BE2C (cell line): ENCODE results near the gene EXOC4.

Experiments used
- DNase-seq: peaks from one replicate; pipeline ENCODE4 v3.0.0-alpha.2; 2020
- H3K27me3 ChIP-seq: fragments of 250-450 bp; sonication (Bioruptor Pico); 2 replicates; pipeline ENCODE4 v1.5.1; 2020; ENCODE audit warnings: mild to moderate bottlenecking
- H3K36me3 ChIP-seq: fragments of 250-450 bp; sonication (Bioruptor Pico); 2 replicates; pipeline ENCODE4 v1.5.1; 2020; ENCODE audit warnings: mild to moderate bottlenecking
- H3K4me1 ChIP-seq: fragments of 250-450 bp; sonication (Bioruptor Pico); 2 replicates; pipeline ENCODE4 v1.5.1; 2020
- H3K4me3 ChIP-seq: 2 replicates; pipeline ENCODE4 v1.5.1; 2011; ENCODE audit warnings: low read depth, low read length
- H3K9me3 ChIP-seq: fragments of 250-450 bp; sonication (Bioruptor Pico); 2 replicates; pipeline ENCODE4 v1.5.1; 2020
- TF ChIP-seq, protein P1 (sequence below): IDR thresholded peaks from 2 replicates; pipeline ENCODE4 v1.5.1; 2012; ENCODE audit warnings: mild to moderate bottlenecking, low read depth, low read length

EXOC4 gene

DNA sequence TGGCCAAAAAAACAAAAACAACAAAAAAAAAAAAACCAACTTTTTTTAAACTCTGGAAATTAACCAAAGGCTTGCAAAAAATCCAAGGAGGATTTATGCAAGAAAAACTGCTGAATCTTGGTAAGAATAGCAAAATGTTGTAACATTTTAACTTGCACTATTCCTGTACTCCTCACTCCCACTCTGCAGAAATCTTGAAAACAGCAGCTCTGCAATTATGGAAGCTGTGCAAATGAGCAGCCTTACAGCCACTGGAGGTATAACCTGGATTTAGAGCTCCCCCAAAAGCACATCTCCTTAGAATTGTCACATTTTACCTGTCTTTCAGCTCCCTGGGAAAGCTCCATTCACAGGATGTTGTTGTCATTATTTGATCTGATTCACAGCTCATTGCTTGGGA lies 832.4 kb downstream of the EXOC4 start:
- TF ChIP-seq, protein P1, sequence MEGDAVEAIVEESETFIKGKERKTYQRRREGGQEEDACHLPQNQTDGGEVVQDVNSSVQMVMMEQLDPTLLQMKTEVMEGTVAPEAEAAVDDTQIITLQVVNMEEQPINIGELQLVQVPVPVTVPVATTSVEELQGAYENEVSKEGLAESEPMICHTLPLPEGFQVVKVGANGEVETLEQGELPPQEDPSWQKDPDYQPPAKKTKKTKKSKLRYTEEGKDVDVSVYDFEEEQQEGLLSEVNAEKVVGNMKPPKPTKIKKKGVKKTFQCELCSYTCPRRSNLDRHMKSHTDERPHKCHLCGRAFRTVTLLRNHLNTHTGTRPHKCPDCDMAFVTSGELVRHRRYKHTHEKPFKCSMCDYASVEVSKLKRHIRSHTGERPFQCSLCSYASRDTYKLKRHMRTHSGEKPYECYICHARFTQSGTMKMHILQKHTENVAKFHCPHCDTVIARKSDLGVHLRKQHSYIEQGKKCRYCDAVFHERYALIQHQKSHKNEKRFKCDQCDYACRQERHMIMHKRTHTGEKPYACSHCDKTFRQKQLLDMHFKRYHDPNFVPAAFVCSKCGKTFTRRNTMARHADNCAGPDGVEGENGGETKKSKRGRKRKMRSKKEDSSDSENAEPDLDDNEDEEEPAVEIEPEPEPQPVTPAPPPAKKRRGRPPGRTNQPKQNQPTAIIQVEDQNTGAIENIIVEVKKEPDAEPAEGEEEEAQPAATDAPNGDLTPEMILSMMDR: no peak
- H3K27me3 ChIP-seq: no peaks in the 10 kb centered on the region
- no peaks in the 10 kb centered on the region for H3K36me3 ChIP-seq
- no peak overlapping the region for H3K4me3 ChIP-seq
- H3K4me1 ChIP-seq: peaks cover 10% of the 10 kb centered on the region; the same call in 1 of the 2 replicates
- no peak for DNase-seq
- peaks cover 9% of the 10 kb centered on the region for H3K9me3 ChIP-seq

- TF ChIP-seq, protein P1: no peak
- peaks cover 10% of the 10 kb centered on the region; the same call in 1 of the 2 replicates for H3K4me1 ChIP-seq
- no peaks in the 10 kb centered on the region for H3K27me3 ChIP-seq
- no peaks in the 10 kb centered on the region for H3K36me3 ChIP-seq
- H3K4me3 ChIP-seq: no peak overlapping the region
- no peak for DNase-seq
- peaks cover 9% of the 10 kb centered on the region for H3K9me3 ChIP-seq
These were observed 834.3 kb downstream of the EXOC4 start for GRCh38 chr7:134086998-134087735.

GRCh38 chr7:134088199-134088598 lies 835.3 kb downstream of the EXOC4 start:
- Histone ChIP-seq H3K4me3 (no peak overlapping the region), H3K4me1 (peaks cover 10% of the 10 kb centered on the region; the same call in 1 of the 2 replicates), H3K9me3 (peaks cover 9% of the 10 kb centered on the region), H3K36me3 (no peaks in the 10 kb centered on the region), H3K27me3 (no peaks in the 10 kb centered on the region)
- TF ChIP-seq, protein P1: no peak
- DNase-seq: no peak

- DNase-seq: no peak
- Histone ChIP-seq H3K27me3 (no peaks in the 10 kb centered on the region), H3K4me3 (no peak overlapping the region), H3K4me1 (no peaks in the 10 kb centered on the region), H3K9me3 (peaks cover 9% of the 10 kb centered on the region), H3K36me3 (no peaks in the 10 kb centered on the region)
- TF ChIP-seq, protein P1: no peak
These were observed 836.6 kb downstream of the EXOC4 start for GRCh38 chr7:134089446-134089845.

GRCh38 chr7:134098072-134098471 lies 845.2 kb downstream of the EXOC4 start:
- no peak for DNase-seq
- Histone ChIP-seq H3K4me1 (no peaks in the 10 kb centered on the region), H3K36me3 (no peaks in the 10 kb centered on the region), H3K4me3 (no peak overlapping the region), H3K9me3 (no peaks in the 10 kb centered on the region; the same call in 1 of the 2 replicates), H3K27me3 (no peaks in the 10 kb centered on the region)
- TF ChIP-seq, protein P1: no peak

- TF ChIP-seq, protein P1: no peak
- no peaks in the 10 kb centered on the region for H3K36me3 ChIP-seq
- H3K4me1 ChIP-seq: no peaks in the 10 kb centered on the region
- no peaks in the 10 kb centered on the region for H3K27me3 ChIP-seq
- peak; percentile 16 for DNase-seq
- H3K9me3 ChIP-seq: no peaks in the 10 kb centered on the region
- no peak overlapping the region for H3K4me3 ChIP-seq
These were observed 848.8 kb downstream of the EXOC4 start for GRCh38 chr7:134101716-134102115.
